Osteocyte (in vitro differentiated cells): ENCODE data around the gene TRAK1. TPM values are rescaled to one million over a fixed set of nuclear protein-coding genes. Genes with fewer than 3 reads are reported as not detected.

Source experiments
- DNase-seq: peaks from one replicate; pipeline ENCODE4 v3.0.0; 2021; ENCODE audit warnings: mixed read lengths; ENCODE audit not compliant: unreplicated experiment; ENCODE audit errors: extremely low spot score
- H3K27ac Mint-ChIP-seq: one replicate; pipeline ENCODE4 v1.8.0; 2021; ENCODE audit warnings: mild to moderate bottlenecking, mixed read lengths; ENCODE audit not compliant: unreplicated experiment
- H3K27me3 Mint-ChIP-seq: one replicate; pipeline ENCODE4 v1.8.0; 2021; ENCODE audit warnings: mixed read lengths; ENCODE audit not compliant: unreplicated experiment
- H3K36me3 Mint-ChIP-seq: one replicate; pipeline ENCODE4 v1.8.0; 2021; ENCODE audit warnings: mixed read lengths; ENCODE audit not compliant: unreplicated experiment
- H3K4me1 Mint-ChIP-seq: one replicate; pipeline ENCODE4 v1.8.0; 2021; ENCODE audit warnings: mixed read lengths; ENCODE audit not compliant: unreplicated experiment
- H3K4me3 Mint-ChIP-seq: one replicate; pipeline ENCODE4 v1.8.0; 2021; ENCODE audit warnings: mild to moderate bottlenecking, moderate library complexity, mixed read lengths; ENCODE audit not compliant: unreplicated experiment
- H3K9me3 Mint-ChIP-seq: one replicate; pipeline ENCODE4 v1.8.0; 2021; ENCODE audit warnings: mixed read lengths; ENCODE audit not compliant: unreplicated experiment
- total RNA-seq: library from RNA; stranded (reverse); gene quantifications from 2 replicates; pipeline ENCODE4 v1.2.1, GENCODE V29; 2021
- TF ChIP-seq, protein P1 (sequence below): fragments of 200-600 bp; sonication (generic); IDR thresholded peaks from 2 replicates; pipeline ENCODE4 v1.5.0; 2021; ENCODE audit warnings: antibody characterized with exemption, mild to moderate bottlenecking, moderate library complexity

Gene TRAK1
- total RNA-seq, 1 donor from 2014 or later: 30.7 TPM

DNA sequence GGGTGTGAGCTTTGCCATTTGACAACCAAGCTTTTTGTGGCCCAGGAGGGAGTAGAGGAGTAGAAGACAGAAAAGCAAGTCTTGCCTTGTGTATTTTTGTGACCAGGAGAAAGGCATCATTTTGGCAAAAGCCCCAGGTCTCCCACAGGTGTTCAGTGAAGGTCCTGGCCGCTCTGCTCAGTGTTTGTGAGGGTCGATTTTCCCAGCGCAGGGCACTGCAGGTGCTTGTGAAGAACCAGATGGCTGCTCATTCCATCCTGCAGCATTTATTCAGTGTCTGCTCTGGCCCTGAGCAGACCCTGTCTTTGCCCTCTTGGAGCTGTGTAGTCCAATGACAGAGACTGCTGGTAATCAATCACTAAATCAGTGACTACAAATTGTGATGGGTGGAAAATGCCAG is 19.5 kb downstream of the TRAK1 start:
- Mint-ChIP-seq H3K36me3 (peaks cover 5% of the 10 kb centered on the region), H3K9me3 (no peaks in the 10 kb centered on the region), H3K4me3 (no peak overlapping the region), H3K4me1 (no peaks in the 10 kb centered on the region), H3K27me3 (no peaks in the 10 kb centered on the region), H3K27ac (no peak overlapping the region)
- TF ChIP-seq, protein P1, sequence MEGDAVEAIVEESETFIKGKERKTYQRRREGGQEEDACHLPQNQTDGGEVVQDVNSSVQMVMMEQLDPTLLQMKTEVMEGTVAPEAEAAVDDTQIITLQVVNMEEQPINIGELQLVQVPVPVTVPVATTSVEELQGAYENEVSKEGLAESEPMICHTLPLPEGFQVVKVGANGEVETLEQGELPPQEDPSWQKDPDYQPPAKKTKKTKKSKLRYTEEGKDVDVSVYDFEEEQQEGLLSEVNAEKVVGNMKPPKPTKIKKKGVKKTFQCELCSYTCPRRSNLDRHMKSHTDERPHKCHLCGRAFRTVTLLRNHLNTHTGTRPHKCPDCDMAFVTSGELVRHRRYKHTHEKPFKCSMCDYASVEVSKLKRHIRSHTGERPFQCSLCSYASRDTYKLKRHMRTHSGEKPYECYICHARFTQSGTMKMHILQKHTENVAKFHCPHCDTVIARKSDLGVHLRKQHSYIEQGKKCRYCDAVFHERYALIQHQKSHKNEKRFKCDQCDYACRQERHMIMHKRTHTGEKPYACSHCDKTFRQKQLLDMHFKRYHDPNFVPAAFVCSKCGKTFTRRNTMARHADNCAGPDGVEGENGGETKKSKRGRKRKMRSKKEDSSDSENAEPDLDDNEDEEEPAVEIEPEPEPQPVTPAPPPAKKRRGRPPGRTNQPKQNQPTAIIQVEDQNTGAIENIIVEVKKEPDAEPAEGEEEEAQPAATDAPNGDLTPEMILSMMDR: no peak
- no peak for DNase-seq

DNA sequence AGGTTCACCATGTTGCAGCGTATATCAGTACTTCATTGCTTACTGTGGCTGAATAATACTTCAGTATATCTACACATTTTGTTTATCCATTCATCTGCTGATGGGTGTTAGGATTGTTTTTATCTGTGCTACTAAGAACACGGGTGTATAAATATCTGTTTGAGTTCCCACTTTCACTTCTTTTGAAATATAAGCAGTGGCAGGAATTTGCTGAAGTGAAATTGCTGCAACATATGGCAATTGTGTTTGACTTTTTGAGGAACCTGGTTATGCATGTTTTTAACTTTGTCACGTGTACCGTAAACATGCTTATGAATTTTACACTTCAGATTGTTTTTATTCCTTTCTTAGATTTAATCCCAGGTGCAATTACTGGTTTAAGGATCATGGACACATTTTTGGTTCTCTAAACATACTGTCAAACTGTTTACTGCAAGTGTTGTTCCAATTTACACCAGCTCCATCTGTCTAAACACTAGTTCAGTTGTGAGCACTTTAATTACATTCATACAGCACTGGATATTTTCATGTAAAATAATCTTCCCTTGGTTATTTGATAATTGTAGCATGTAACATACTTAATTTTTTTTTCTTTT is 23.1 kb downstream of the TRAK1 start:
- TF ChIP-seq, protein P1: no peak
- no peak overlapping the region for H3K4me3 Mint-ChIP-seq
- H3K4me1 Mint-ChIP-seq: peaks cover 25% of the 10 kb centered on the region

DNA sequence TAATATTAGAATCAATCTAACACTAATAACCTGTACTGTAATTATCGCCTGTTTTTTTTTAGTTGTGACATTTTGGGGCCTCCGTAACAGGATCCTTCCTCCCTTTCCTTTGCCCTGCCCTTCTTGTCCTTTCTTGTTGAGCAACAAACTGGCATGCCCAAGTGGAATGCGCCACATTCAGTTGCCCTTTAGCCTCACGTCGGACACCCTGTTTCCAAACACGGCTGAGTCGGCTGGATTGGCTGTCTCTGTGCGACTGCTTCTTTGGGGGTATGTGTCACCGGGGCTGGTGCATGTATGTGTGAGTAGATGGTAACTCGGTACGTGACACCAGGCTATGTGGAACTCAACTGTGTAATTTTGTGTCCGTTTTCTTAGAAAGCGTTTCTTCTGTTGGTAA is 24.1 kb downstream of the TRAK1 start:
- Mint-ChIP-seq H3K36me3 (no peaks in the 10 kb centered on the region), H3K4me1 (peaks cover 28% of the 10 kb centered on the region), H3K4me3 (no peak overlapping the region), H3K9me3 (no peaks in the 10 kb centered on the region), H3K27me3 (no peaks in the 10 kb centered on the region), H3K27ac (no peak overlapping the region)
- no peak for DNase-seq
- TF ChIP-seq, protein P1: no peak

More for the DNA sequence above, 23.1 kb downstream of the TRAK1 start:
- no peak for DNase-seq
- no peaks in the 10 kb centered on the region for H3K36me3 Mint-ChIP-seq
- no peaks in the 10 kb centered on the region for H3K27me3 Mint-ChIP-seq
- H3K9me3 Mint-ChIP-seq: no peaks in the 10 kb centered on the region
- no peak overlapping the region for H3K27ac Mint-ChIP-seq

DNA sequence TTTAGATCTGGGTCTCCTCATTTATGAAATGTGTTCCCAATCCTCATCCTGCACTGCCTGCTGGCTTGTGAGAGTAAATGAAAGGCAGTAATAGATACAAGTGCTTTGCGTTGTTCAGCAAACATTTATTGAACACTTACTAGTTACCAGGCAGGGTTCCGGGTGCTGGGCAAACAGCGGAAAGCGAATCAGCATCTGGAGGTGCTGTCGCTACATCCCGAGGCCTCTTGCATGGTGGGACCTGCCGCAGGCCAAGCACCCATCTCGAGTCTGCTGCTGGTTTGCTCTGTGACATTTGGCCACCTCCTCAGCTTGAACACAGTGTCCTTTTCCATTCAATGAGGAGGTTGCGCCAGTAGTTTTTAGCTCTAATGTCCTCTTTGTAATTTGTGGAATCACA is 24.8 kb downstream of the TRAK1 start:
- DNase-seq: no peak
- Mint-ChIP-seq H3K27ac (no peak overlapping the region), H3K27me3 (no peaks in the 10 kb centered on the region), H3K4me1 (peaks cover 28% of the 10 kb centered on the region), H3K4me3 (no peak overlapping the region), H3K36me3 (no peaks in the 10 kb centered on the region), H3K9me3 (no peaks in the 10 kb centered on the region)
- TF ChIP-seq, protein P1: no peak

DNA sequence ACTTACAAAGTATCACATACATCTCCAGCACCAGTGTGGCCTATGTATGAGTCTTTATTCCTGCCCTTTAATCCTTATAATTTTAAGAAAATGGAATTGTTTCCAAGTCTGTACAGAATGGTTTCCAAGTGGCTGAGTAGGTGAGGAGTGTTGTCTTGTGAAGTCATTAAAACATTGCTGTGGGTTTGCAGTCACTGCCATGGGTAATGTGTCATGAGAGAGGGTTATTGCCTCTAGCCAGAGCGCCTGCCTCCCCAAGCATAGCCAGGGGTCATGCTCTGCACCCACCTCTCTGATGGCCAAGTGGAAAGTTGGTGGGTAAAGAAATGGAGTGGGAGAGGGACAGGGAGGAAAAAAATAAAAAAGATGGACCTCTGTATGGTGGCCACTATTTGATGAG is 25.3 kb downstream of the TRAK1 start:
- Mint-ChIP-seq H3K4me3 (no peak overlapping the region), H3K4me1 (peaks cover 28% of the 10 kb centered on the region), H3K27me3 (no peaks in the 10 kb centered on the region), H3K27ac (no peak overlapping the region), H3K36me3 (no peaks in the 10 kb centered on the region), H3K9me3 (no peaks in the 10 kb centered on the region)
- TF ChIP-seq, protein P1: no peak
- no peak for DNase-seq
